ENCODE measurements around the gene TBX1. TPM values are rescaled to one million over a fixed set of nuclear protein-coding genes. Genes with fewer than 3 reads are reported as not detected.

TBX1 gene
- total RNA-seq, 1 donor from 2014 or later = 0.29 TPM

DNA sequence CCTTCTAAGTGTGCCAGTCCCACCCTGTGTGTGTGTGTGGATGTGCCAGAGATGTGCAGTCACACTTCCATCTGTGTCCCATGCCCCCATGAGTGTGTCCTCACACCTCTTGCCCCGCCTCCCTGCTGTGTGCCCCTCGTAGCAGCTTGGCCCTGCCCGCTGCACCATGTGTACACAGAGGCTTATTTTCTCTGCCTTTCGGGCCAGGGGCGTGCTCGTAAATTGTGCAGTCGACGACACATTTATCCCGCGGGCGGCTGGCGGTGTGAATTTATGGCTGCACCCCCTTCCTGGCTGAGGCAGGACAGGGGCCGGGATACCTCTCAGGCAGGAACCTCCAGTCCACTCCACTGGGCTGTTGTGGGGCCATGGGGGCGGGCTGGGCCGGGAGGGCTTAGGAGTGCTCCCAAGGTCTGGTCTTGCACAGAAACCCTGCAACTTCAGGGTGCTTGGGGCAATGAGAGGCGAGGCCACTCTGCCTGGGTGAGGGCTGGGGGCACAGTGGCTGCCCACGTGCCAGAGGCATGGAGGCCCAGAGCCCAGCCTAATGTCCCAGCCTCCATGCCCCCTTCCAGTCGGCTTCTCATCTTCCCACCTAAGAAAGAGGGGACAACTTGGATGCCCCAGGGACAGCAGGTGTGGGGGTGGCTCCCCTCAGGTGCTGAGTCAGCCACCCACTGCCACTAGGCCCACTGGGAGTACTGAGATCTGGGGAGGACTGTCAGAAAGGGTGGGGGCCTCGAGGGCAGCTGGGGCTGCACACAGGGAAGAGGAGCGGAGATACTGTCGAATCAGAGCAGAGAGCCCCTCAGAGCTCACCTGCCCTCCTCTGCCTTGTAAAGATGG, 24.7 kb upstream of the TBX1 start:
- Mint-ChIP-seq H3K27ac (no peak overlapping the region), H3K4me1 (ENCODE audit: low read depth) (no peaks in the 10 kb centered on the region), H3K36me3 (ENCODE audit: low read depth) (no peaks in the 10 kb centered on the region), H3K27me3 (ENCODE audit: insufficient read depth) (no peaks in the 10 kb centered on the region), H3K9me3 (no peaks in the 10 kb centered on the region), H3K4me3 (no peak overlapping the region)
- intact Hi-C loops (cut with micrococcal nuclease) = no loop called here
- no peak for DNase-seq (ENCODE audit: low spot score)

DNA sequence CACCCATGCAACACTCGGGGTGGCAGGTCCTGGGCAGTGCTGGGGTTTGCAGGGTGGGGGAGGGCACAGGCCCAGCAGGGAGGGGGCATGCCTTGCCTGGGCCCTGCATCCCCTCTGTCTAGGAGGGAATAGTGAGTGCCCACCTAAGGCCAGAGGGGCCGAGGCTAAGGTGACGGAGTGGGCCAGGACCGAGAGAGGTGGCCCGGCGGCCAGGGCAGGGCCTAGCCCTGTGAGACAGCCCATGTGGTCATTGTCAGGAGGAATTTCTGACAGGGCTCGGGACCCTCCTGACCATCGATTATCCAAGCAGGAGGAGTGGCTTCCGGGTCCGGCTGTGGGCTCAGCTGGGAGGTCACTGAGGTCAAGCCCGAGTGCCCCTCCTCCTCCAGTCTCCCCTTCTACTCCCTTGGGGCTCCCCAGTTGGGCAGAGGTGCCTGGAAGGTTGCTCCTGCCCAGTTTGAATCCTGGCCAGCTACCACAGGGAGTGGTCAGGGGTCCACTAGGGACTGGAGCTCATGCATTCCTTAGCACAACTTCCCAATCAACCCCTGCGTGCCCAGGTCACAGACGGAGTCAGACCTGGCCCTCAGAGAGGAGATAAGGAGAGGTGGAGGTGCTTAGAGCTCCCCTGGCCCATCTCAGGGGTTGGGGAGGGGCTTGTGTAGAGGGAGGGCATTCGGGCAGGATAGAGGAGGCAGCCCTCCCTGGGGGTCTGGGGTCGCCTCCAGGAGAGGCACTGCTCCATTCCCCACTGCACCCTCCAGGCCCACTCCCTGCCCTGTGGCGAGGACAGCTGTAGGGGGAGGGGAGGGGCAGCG, 22.5 kb upstream of the TBX1 start:
- intact Hi-C loops (cut with micrococcal nuclease) = no loop called here

DNA sequence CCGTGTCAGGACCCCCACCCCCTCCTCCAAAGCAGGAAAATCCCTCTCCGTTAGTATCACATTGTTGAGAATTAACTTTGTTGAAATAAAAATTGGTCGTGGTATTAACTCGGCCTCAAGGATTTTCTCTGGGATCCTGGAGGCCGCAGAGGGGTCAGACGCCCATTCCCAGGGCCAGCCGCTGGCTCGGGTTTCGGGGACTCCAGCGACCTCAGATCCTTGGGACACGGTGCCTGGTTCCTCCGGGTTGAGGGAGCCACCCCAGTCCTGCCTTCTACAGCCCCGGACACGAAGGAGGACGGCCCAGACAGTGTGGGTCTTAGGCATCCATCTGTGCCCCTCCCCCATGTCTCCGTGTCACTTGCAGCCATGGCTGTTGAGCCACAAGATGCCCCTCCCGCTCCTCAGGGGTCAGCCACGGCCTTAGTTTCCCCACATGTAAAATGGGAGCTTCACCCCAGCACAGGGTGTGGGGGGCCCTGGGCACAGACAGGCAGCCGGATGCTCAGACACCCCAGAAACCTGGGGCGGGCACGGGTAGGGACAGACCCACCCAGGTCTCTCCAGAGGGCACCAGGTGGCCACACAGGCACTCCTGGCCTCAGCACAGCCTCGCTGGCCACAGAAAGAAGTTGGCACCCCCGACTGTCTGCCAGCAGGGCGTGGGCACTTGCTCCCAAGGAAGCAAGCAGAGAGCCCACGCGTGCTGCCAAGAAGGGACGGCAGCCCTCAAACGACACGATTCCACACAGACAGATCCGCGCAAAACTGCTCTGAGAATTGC, 21.7 kb upstream of the TBX1 start:
- no peak overlapping the region for H3K4me3 Mint-ChIP-seq
- intact Hi-C loops (cut with micrococcal nuclease) = no loop called here
- H3K36me3 Mint-ChIP-seq (ENCODE audit: low read depth) = no peaks in the 10 kb centered on the region
- DNase-seq (ENCODE audit: low spot score) = no peak
- no peaks in the 10 kb centered on the region for H3K27me3 Mint-ChIP-seq (ENCODE audit: insufficient read depth)
- H3K9me3 Mint-ChIP-seq = no peaks in the 10 kb centered on the region
- H3K27ac Mint-ChIP-seq = no peak overlapping the region
- H3K4me1 Mint-ChIP-seq (ENCODE audit: low read depth) = no peaks in the 10 kb centered on the region

More for the DNA sequence above, 22.5 kb upstream of the TBX1 start:
- H3K27me3 Mint-ChIP-seq (ENCODE audit: insufficient read depth) = no peaks in the 10 kb centered on the region
- no peaks in the 10 kb centered on the region for H3K4me1 Mint-ChIP-seq (ENCODE audit: low read depth)
- H3K4me3 Mint-ChIP-seq = no peak overlapping the region
- H3K9me3 Mint-ChIP-seq = no peaks in the 10 kb centered on the region
- no peak for DNase-seq (ENCODE audit: low spot score)
- no peak overlapping the region for H3K27ac Mint-ChIP-seq
- H3K36me3 Mint-ChIP-seq (ENCODE audit: low read depth) = no peaks in the 10 kb centered on the region

DNA sequence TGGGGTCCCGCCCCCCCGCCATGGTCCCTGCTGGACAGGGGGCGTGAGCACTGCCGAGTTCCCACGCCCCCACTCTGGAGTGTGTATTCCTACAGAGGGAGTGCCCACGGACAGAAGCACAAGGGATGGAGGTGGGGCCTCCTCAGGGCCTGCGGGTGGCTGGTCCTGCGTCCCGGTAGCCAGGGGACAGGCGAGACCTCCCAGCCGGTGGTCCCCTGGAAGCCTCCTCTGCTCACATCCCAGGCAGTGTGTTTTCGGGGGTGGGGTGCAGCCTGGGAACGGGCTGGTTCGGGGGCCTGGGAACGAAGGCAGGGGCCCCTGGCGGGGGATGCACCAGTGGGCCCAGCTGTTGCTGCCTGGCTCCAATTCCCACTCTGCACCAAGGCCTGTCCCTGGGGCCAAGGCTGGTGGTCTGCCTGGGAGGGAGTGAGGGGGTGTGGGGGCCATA, 21.1 kb upstream of the TBX1 start:
- no peaks in the 10 kb centered on the region for H3K36me3 Mint-ChIP-seq (ENCODE audit: low read depth)
- no peaks in the 10 kb centered on the region for H3K9me3 Mint-ChIP-seq
- no peaks in the 10 kb centered on the region for H3K27me3 Mint-ChIP-seq (ENCODE audit: insufficient read depth)
- no peaks in the 10 kb centered on the region for H3K4me1 Mint-ChIP-seq (ENCODE audit: low read depth)
- H3K4me3 Mint-ChIP-seq = no peak overlapping the region
- no peak for DNase-seq (ENCODE audit: low spot score)
- no peak overlapping the region for H3K27ac Mint-ChIP-seq
- intact Hi-C loops (cut with micrococcal nuclease) = no loop called here

DNA sequence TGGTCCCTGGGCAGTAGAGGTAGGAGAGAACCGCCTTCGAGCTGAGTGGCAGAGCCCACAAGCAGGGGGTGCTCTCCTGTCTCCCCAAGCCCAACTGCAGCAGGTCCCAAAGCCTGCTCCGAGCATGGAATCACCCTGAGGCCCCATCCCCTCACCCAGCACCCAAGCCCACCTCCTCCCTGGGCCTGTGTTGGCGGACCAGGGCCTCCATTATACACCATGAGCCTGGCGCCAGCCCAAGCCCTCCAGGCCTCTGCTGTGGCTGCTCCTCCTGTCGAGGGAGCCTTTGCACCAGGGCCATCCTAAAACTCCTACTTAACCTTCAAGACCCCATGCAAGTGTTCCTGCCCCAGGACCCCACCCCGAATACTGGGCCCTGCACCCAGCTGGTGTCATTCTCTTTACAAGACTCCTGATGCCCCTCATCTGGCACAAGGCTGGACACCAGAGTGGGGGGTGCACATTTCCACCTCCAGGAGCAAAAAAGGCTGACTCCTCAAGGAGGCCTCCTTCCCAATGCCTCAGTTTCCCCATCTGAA, 20.6 kb upstream of the TBX1 start:
- Mint-ChIP-seq H3K4me3 (no peak overlapping the region), H3K4me1 (ENCODE audit: low read depth) (no peaks in the 10 kb centered on the region), H3K9me3 (no peaks in the 10 kb centered on the region), H3K27me3 (ENCODE audit: insufficient read depth) (no peaks in the 10 kb centered on the region), H3K36me3 (ENCODE audit: low read depth) (no peaks in the 10 kb centered on the region), H3K27ac (no peak overlapping the region)
- no peak for DNase-seq (ENCODE audit: low spot score)
- intact Hi-C loops (cut with micrococcal nuclease) = no loop called here

DNA sequence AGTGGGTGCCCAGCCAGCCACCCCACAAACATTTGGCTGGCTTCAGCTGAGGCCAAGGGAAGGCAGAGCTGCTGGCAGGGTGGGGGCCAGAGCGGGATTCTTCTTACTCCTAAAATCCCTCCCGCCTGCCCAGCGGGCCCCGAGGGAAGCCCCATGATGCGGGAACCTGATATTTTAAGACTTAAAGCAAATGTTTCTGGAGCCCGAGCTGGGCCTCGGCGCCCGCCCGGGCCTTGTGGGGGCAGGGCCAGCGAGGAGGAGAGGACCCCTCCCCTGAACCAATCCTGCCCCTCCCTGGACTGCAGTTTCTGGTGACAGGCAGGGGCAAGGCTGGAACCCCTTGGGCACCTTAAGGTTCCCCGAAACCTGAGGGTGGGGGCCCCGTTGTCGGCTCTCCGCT, 20.0 kb upstream of the TBX1 start:
- intact Hi-C loops (cut with micrococcal nuclease) = no loop called here
- no peak for DNase-seq (ENCODE audit: low spot score)
- Mint-ChIP-seq H3K4me1 (ENCODE audit: low read depth) (no peaks in the 10 kb centered on the region), H3K27ac (no peak overlapping the region), H3K9me3 (no peaks in the 10 kb centered on the region), H3K27me3 (ENCODE audit: insufficient read depth) (no peaks in the 10 kb centered on the region), H3K36me3 (ENCODE audit: low read depth) (no peaks in the 10 kb centered on the region), H3K4me3 (no peak overlapping the region)

DNA sequence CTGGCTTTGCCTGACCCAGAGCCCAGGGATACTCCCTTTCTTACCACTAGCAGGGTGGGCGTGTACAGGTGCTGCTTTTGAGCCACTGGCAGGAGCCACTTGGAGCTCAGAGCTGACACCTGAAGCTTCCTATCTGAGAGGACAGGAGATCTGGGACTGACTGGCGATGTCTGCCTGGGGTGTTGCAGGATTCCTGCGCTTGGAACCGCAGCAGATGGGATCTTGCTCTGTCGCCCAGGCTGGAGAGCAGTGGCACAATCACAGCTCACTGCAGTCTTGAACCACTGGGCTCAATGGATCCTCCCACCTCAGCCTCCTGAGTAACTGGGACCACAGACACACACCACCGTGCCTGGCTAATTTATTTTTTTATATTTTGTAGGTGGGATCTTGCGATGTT, 19.5 kb upstream of the TBX1 start:
- H3K4me3 Mint-ChIP-seq = no peak overlapping the region
- DNase-seq (ENCODE audit: low spot score) = no peak
- no peaks in the 10 kb centered on the region for H3K36me3 Mint-ChIP-seq (ENCODE audit: low read depth)
- H3K27me3 Mint-ChIP-seq (ENCODE audit: insufficient read depth) = no peaks in the 10 kb centered on the region
- no peak overlapping the region for H3K27ac Mint-ChIP-seq
- intact Hi-C loops (cut with micrococcal nuclease) = no loop called here
- H3K9me3 Mint-ChIP-seq = no peaks in the 10 kb centered on the region
- H3K4me1 Mint-ChIP-seq (ENCODE audit: low read depth) = no peaks in the 10 kb centered on the region

DNA sequence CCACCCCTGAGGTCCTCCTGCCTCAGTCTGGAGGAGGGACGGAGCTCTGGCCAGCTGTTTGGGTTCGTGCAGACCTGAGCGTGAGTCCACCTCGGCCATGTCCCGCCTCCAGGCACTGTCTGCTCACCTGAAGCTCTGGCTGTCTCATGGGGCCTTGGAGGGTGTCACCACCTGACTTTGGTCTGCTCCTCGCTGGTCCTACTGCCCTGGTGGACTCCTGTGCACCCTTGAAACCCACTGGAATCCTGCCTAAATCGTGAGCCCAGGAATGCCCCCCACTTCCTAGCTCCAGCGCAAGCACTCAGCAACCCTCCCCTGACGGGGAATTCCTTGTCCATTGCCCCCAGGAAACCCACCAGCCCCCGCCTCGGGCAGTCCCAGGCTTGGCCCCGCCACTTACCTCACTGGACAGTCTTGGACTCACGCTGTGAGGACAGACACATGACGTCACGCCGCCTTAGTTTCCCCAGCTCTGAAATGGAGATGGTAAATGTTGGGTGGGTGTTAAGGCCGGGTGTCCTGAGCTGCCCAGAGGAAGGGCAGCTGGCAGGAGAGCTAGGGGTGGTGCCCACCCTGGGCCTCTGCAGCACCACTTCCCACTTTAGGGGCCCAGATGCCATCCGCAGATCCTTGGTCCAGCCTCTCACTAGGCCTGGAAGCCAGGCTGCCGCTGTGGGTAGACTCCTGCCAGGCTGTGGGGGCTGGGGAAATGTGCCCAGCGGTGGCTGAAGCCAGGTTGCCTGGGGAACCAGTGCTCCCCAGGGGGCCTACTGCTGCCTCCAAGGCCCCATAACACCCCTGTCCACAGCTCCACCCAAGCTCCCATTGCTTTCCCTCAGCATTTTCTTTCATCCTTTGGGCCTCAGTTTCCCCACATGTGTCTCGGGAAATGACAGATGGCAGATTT, 18.2 kb upstream of the TBX1 start:
- H3K9me3 Mint-ChIP-seq = no peaks in the 10 kb centered on the region
- no peak overlapping the region for H3K4me3 Mint-ChIP-seq
- DNase-seq (ENCODE audit: low spot score) = no peak
- intact Hi-C loops (cut with micrococcal nuclease) = no loop called here
- H3K4me1 Mint-ChIP-seq (ENCODE audit: low read depth) = no peaks in the 10 kb centered on the region
- no peaks in the 10 kb centered on the region for H3K36me3 Mint-ChIP-seq (ENCODE audit: low read depth)
- H3K27me3 Mint-ChIP-seq (ENCODE audit: insufficient read depth) = no peaks in the 10 kb centered on the region
- no peak overlapping the region for H3K27ac Mint-ChIP-seq

DNA sequence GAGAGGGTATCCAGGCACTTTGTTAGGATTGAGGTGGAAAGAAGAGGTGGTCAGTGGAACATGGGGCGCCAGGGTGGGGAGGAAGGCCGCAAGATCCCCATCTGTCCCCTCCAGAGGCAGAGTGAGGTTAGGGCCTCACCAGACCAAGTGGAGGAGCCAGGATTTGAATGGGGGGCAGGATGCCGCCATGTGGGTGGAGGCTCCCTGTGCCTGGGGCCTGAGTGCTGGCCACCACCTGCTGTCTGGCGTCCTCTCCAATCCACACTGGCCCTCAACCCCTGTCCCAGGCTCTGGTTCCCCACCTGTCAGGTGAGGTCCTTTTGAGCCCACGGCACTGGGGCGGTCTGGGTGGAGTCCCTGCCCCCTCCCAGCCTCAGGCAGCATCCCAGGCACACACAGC, 17.5 kb upstream of the TBX1 start:
- Mint-ChIP-seq H3K27me3 (ENCODE audit: insufficient read depth) (no peaks in the 10 kb centered on the region), H3K27ac (no peak overlapping the region), H3K9me3 (no peaks in the 10 kb centered on the region), H3K4me1 (ENCODE audit: low read depth) (no peaks in the 10 kb centered on the region), H3K4me3 (no peak overlapping the region), H3K36me3 (ENCODE audit: low read depth) (no peaks in the 10 kb centered on the region)
- no peak for DNase-seq (ENCODE audit: low spot score)
- intact Hi-C loops (cut with micrococcal nuclease) = no loop called here

DNA sequence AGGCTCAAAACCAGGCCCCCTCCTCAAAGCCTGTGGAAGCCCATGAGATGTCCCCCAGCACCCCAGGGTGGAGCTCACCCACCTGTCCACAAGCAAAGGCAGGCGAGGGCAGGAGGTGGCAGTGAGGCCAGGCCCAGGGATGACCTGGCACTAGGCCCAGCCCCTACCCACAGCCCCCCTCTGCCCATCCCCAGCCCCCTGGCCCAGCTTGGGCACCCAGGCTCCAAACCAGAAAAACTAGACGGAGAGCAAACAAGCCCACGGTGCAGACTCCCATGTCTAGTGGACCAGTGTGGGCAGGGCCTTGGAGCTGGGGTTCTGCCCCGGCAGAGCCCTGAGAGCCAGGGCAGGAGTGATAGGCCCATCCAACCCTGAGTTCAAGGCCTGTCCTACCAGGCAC, 16.9 kb upstream of the TBX1 start:
- H3K4me1 Mint-ChIP-seq (ENCODE audit: low read depth) = no peaks in the 10 kb centered on the region

DNA sequence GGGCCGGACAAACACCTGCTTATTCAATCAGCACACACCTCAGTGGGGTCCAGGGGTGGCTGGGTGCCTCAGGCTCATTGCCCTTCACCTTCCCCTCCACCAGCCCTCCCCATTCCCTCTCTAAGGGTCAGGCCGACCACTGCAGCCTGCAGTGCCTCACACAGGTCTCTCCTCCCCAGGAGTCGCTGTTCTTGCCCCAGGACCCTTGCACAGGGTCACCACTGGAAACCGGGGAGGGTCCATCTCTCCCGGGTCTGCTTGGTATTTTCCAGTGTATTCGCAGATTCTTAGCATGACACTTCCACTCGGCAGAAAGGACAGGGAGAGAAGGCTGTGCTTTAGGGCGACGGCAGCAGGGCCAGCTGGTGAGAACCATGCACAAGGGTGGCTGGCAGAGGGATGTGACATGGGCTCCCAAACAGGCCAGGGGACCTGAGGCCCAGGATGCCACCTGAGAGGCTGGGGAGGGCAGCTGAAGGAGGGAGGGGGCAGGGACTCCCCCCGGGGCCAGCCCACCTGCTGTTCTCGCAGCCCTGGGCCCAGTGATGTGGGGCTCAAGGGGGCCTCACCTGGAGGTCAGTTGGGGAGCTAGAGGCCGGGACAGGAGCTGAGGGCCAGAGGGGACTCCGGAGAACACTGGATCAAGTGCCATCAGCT, 16.1 kb upstream of the TBX1 start:
- DNase-seq (ENCODE audit: low spot score) = no peak
- H3K9me3 Mint-ChIP-seq = no peaks in the 10 kb centered on the region
- H3K27ac Mint-ChIP-seq = no peak overlapping the region
- H3K4me1 Mint-ChIP-seq (ENCODE audit: low read depth) = no peaks in the 10 kb centered on the region
- H3K36me3 Mint-ChIP-seq (ENCODE audit: low read depth) = no peaks in the 10 kb centered on the region
- H3K4me3 Mint-ChIP-seq = no peak overlapping the region
- intact Hi-C loops (cut with micrococcal nuclease) = no loop called here
- no peaks in the 10 kb centered on the region for H3K27me3 Mint-ChIP-seq (ENCODE audit: insufficient read depth)

More for the DNA sequence above, 16.9 kb upstream of the TBX1 start:
- Mint-ChIP-seq H3K27me3 (ENCODE audit: insufficient read depth) (no peaks in the 10 kb centered on the region), H3K9me3 (no peaks in the 10 kb centered on the region), H3K36me3 (ENCODE audit: low read depth) (no peaks in the 10 kb centered on the region), H3K4me3 (no peak overlapping the region), H3K27ac (no peak overlapping the region)
- DNase-seq (ENCODE audit: low spot score) = no peak
- intact Hi-C loops (cut with micrococcal nuclease) = no loop called here

Data from activated T-helper 1 cell treated with anti-CD3 and anti-CD28 coated beads, Interleukin-12 subunit alpha, Interleukin-12 subunit beta, Interleukin-2, Interleukin-4 antibody, amounts not matched to agents 30 ng/mL and 10 ng/mL and 1 ng/mL, durations not matched to agents 14 hours and 24 hours and 36 hours (primary cell).